ENCODE results near the gene KPNB1.

Gene KPNB1

GRCh38 chr17:47733047-47733673 lies 83.4 kb downstream of the KPNB1 start, which contains the start of gene TBX21:
Gene TBX21, plus strand, starts transcription at chr17:47733236. Its CDS starts 219 bp downstream, at chr17:47733455.
- peak; percentile 57 for DNase-seq

- DNase-seq = peak; percentile 57
These were observed 84.1 kb downstream of the KPNB1 start for GRCh38 chr17:47733674-47734410.

GRCh38 chr17:47735139-47735464 lies 85.4 kb downstream of the KPNB1 start:
- no peak for DNase-seq

All from retina (tissue), 1 donor.